ENCODE results near the gene NFATC2.
"Not testable (repeated sequence)": the region's sequence is repeated elsewhere in the genome, so short reads cannot be mapped to it uniquely, and the experiment has no call there.

NFATC2 gene

DNA sequence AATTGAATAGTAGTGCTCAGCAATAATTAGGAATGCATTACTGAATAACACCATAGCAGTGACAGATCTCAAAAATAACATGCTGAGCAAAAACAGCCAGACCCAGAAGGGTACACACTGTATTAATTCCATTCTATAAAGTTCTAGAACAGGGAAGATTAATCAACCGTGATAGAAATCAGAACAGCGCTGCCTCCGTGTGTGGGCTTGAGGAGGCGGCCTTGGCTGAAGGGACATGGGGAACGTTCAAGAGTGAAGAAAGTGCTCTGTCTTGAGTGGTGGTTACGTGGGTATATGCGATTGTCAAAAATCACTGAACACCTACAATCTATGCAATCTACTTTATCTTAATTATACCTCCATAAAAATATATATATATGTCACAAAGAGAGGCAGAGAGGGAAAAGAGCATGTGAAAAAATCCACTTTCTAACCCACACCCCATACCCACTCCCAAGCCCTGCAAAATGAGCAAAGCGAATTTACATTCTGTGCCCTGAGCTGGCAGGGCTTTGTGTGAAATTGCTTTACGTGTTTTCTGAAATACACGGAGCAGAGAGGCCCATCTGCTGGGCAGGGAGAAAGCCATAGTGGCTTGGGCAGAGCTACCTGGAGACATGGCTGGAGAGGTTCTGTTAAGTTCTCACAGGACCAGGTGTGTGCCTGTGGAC lies 74.4 kb downstream of the NFATC2 start:
- CTCF ChIA-PET: no interaction called here
- TF ChIP-seq, protein P1, sequence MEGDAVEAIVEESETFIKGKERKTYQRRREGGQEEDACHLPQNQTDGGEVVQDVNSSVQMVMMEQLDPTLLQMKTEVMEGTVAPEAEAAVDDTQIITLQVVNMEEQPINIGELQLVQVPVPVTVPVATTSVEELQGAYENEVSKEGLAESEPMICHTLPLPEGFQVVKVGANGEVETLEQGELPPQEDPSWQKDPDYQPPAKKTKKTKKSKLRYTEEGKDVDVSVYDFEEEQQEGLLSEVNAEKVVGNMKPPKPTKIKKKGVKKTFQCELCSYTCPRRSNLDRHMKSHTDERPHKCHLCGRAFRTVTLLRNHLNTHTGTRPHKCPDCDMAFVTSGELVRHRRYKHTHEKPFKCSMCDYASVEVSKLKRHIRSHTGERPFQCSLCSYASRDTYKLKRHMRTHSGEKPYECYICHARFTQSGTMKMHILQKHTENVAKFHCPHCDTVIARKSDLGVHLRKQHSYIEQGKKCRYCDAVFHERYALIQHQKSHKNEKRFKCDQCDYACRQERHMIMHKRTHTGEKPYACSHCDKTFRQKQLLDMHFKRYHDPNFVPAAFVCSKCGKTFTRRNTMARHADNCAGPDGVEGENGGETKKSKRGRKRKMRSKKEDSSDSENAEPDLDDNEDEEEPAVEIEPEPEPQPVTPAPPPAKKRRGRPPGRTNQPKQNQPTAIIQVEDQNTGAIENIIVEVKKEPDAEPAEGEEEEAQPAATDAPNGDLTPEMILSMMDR (IDR thresholded peaks at IDR 0.05; ENCODE audit: insufficient read depth, low read length, missing control alignments): no peak
- no peak for DNase-seq (ENCODE audit: low read depth, low spot score)
- no peak overlapping the region for H3K4me3 ChIP-seq (ENCODE audit: low read depth, low read length)
- POLR2A ChIA-PET: no interaction called here

DNA sequence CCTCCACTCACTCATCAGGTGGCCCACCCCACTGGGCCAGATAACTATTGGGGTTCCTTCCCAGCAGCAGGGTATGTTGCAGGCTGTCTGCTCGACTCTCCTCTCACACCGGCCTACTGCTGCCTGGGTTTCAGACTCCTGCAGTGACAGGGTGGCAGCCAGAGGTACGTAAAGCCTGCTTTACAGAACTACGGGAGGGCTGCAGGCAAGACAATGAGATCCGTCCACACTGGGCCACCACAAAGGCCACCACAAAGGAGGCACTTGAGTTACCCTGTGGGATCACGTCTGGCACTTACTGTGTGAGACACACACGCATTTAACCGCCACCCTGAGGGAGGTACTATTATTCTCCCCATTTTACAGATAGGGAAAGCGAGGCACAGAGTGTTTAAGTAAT lies 78.5 kb downstream of the NFATC2 start:
- no peak overlapping the region for H3K4me3 ChIP-seq (ENCODE audit: low read depth, low read length)
- no peak for DNase-seq (ENCODE audit: low read depth, low spot score)
- CTCF ChIA-PET: interaction anchor here (0.8 kb wide), 1 partner anchor 477 kb away, joined by 3 read pairs; no protein-coding TSS in a partner anchor
- TF ChIP-seq, protein P1 (IDR thresholded peaks at IDR 0.05; ENCODE audit: insufficient read depth, low read length, missing control alignments): no peak
- POLR2A ChIA-PET: no interaction called here

DNA sequence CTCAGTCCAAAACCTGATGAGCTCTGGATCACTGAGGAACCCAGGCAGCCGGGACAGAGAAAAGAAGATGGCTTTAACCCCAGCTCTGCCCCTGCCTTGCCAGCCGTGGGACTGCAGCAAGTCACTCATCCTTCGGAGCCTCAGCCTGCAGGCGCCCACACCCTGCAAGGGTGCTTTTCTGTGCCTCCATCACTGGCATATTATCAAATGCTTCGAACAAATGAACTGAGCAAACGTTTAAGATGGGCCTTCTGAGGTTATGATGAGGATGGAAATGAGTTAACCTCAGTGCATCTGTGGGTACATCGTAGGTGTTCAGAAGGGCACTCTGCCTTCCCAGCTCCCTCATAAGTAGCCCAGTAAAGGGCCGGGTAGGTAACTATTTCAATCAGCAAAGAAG lies 79.0 kb downstream of the NFATC2 start:
- ChIA-PET CTCF (interaction anchor here (0.8 kb wide), 1 partner anchor 476 kb away, joined by 3 read pairs; no protein-coding TSS in a partner anchor), POLR2A (interaction anchor here (0.6 kb wide), 1 partner anchor 133 kb away, joined by 3 read pairs; no protein-coding TSS in a partner anchor)
- no peak overlapping the region for H3K4me3 ChIP-seq (ENCODE audit: low read depth, low read length)
- DNase-seq (ENCODE audit: low read depth, low spot score): no peak
- TF ChIP-seq, protein P1 (IDR thresholded peaks at IDR 0.05; ENCODE audit: insufficient read depth, low read length, missing control alignments): no peak

DNA sequence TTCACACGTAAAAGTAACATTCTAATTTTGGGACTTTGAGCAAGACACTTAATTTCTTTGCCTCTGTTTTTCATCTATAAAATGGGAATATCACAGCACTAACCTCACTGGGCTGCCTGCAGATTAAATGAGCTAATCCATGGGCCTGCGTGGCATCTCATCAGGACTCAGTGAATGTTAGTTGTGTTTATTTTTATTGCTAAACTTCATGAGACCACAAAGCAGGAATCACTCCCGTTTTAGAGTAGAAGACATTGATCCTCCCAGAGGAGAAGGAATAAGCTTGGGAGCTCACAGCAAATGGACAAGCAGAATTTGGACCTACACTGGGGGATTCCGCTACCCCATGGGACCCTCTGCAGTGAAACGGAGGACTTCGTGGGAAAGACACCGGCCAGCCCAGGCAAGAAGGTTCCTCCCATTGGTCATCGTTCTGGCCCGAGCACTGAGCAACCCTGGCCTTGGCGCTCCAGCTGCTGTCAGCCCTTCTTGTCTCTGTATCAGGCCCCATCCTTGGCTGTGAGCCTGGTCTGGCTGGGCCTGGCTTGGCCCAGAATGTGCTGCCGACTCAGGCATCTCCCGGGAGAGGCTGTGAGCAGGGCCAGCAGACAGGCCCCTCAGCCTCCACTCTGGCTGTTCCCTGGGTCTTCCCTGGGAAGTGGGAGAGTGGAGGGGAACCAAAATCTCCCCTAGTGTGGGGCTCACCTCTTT lies 79.8 kb downstream of the NFATC2 start:
- DNase-seq (ENCODE audit: low read depth, low spot score): no peak
- POLR2A ChIA-PET: no interaction called here
- TF ChIP-seq, protein P1 (IDR thresholded peaks at IDR 0.05; ENCODE audit: insufficient read depth, low read length, missing control alignments): no peak
- H3K4me3 ChIP-seq (ENCODE audit: low read depth, low read length): no peak overlapping the region
- CTCF ChIA-PET: no interaction called here

DNA sequence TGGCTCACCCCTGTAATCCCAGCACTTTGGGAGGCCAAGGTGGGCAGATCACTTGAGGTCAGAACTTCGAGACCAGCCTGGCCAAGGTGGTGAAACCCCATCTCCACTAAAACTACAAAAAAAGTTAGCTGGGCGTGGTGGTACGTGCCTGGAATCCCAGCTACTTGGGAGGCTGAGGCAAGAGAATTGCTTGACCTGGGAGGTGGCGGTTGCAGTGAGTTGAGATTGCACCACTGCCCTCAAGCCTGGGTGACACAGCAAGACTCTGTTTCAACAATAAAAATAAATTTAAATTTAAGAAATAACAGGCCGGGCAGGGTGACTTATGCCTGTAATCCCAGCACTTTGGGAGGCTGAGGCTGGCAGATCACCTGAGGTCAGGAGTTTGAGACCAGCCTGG lies 80.7 kb downstream of the NFATC2 start:
- CTCF ChIA-PET; DNase-seq (ENCODE audit: low read depth, low spot score); H3K4me3 ChIP-seq (ENCODE audit: low read depth, low read length); POLR2A ChIA-PET: not testable (repeated sequence)

DNA sequence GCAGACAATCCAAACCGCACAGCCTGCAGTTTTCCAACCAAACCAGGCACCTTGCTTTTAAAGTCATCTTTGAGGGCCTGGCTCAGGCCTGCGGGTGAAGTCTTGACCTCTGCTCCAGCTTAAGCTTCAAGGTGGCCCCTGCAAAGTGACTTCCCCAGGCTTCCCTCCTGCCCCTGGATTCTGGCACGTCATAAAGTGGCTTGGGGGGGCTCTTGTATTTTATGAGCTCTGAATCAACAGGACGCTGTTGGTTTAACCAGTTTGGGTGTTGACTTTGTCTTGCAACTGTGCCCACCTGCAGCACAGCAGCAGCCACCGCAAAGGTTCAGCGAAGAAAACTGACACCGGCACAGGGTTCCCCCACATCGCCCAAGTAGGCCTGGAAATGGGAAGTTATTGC lies 81.2 kb downstream of the NFATC2 start:
- CTCF ChIA-PET: no interaction called here

More for the DNA sequence above, 81.2 kb downstream of the NFATC2 start:
- TF ChIP-seq, protein P1 (IDR thresholded peaks at IDR 0.05; ENCODE audit: insufficient read depth, low read length, missing control alignments): no peak
- no peak for DNase-seq (ENCODE audit: low read depth, low spot score)
- no peak overlapping the region for H3K4me3 ChIP-seq (ENCODE audit: low read depth, low read length)
- POLR2A ChIA-PET: no interaction called here
